ENCODE measurements around the gene GALNT11. TPM values are rescaled to one million over a fixed set of nuclear protein-coding genes. Genes with fewer than 3 reads are reported as not detected.
"Not testable (repeated sequence)": the region's sequence is repeated elsewhere in the genome, so short reads cannot be mapped to it uniquely, and the experiment has no call there.

GALNT11 gene
- total RNA-seq, 1 donor from 2014 or later = 9.0 TPM

DNA sequence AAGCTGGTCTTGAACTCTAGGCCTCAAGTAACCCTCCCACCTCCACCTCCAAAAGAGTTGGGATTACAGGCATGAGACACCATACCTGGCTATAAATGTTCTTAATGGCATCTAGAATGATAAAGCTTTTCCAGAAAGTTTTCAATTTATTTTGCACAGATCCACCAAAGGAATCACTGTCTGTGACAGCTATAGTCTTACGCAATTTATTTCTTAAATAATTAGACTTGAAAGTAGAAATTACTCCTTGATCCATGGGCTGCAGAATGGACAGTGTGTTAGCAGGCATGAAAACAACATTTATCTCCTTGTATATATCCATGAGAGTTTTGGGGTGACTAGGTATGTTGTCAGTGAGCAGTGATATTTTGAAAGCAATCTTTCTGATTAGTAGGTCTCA, 33.8 kb downstream of the GALNT11 start:
- ChIA-PET CTCF (no interaction called here), POLR2A (interaction anchor here (0.6 kb wide), 1 partner anchor 16 kb away, joined by 3 read pairs; no protein-coding TSS in a partner anchor)
- TF ChIP-seq, protein P1, sequence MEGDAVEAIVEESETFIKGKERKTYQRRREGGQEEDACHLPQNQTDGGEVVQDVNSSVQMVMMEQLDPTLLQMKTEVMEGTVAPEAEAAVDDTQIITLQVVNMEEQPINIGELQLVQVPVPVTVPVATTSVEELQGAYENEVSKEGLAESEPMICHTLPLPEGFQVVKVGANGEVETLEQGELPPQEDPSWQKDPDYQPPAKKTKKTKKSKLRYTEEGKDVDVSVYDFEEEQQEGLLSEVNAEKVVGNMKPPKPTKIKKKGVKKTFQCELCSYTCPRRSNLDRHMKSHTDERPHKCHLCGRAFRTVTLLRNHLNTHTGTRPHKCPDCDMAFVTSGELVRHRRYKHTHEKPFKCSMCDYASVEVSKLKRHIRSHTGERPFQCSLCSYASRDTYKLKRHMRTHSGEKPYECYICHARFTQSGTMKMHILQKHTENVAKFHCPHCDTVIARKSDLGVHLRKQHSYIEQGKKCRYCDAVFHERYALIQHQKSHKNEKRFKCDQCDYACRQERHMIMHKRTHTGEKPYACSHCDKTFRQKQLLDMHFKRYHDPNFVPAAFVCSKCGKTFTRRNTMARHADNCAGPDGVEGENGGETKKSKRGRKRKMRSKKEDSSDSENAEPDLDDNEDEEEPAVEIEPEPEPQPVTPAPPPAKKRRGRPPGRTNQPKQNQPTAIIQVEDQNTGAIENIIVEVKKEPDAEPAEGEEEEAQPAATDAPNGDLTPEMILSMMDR (IDR thresholded peaks at IDR 0.05) = no peak
- Mint-ChIP-seq H3K9me3 (peaks cover 2% of the 10 kb centered on the region), H3K36me3 (ENCODE audit: low read depth) (peaks cover 9% of the 10 kb centered on the region), H3K27ac (no peak overlapping the region), H3K27me3 (no peaks in the 10 kb centered on the region), H3K4me1 (no peaks in the 10 kb centered on the region), H3K4me3 (no peak overlapping the region)
- intact Hi-C loops (cut with micrococcal nuclease) = no loop called here
- DNase-seq (no peak), ATAC-seq (ENCODE audit: low read depth) (no peak)

DNA sequence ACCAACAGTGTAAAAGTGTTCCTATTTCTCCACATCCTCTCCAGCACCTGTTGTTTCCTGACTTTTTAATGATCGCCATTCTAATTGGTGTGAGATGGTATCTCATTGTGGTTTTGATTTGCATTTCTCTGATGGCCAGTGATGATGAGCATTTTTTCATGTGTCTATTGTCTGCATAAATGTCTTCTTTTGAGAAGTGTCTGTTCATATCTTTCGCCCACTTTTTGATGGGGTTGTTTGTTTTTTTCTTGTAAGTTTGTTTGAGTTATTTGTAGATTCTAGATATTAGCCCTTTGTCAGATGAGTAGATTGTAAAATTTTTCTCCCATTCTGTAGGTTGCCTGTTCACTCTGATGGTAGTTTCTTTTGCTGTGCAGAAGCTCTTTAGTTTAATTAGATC, 35.6 kb downstream of the GALNT11 start:
- DNase-seq; CTCF ChIA-PET; intact Hi-C loops (cut with micrococcal nuclease); H3K27ac Mint-ChIP-seq; H3K36me3 Mint-ChIP-seq (ENCODE audit: low read depth); H3K4me3 Mint-ChIP-seq; H3K4me1 Mint-ChIP-seq; ATAC-seq (ENCODE audit: low read depth); H3K9me3 Mint-ChIP-seq; POLR2A ChIA-PET; H3K27me3 Mint-ChIP-seq: not testable (repeated sequence)

DNA sequence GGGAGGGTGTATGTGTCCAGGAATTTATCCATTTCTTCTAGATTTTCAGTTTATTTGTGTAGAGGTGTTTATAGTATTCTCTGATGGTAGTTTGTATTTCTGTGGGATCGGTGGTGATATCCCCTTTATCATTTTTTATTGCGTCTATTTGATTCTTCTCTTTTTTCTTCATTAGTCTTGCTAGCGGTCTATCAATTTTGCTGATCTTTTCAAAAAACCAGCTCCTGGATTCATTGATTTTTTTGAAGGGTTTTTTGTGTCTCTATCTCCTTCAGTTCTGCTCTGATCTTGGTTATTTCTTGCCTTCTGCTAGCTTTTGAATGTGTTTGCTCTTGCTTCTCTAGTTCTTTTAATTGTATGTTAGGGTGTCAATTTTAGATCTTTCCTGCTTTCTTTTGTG, 37.7 kb downstream of the GALNT11 start:
- CTCF ChIA-PET; intact Hi-C loops (cut with micrococcal nuclease); H3K9me3 Mint-ChIP-seq; POLR2A ChIA-PET; ATAC-seq (ENCODE audit: low read depth); H3K4me3 Mint-ChIP-seq; H3K27ac Mint-ChIP-seq; H3K27me3 Mint-ChIP-seq; DNase-seq; H3K4me1 Mint-ChIP-seq: not testable (repeated sequence)
- peaks cover 10% of the 10 kb centered on the region for H3K36me3 Mint-ChIP-seq (ENCODE audit: low read depth)

DNA sequence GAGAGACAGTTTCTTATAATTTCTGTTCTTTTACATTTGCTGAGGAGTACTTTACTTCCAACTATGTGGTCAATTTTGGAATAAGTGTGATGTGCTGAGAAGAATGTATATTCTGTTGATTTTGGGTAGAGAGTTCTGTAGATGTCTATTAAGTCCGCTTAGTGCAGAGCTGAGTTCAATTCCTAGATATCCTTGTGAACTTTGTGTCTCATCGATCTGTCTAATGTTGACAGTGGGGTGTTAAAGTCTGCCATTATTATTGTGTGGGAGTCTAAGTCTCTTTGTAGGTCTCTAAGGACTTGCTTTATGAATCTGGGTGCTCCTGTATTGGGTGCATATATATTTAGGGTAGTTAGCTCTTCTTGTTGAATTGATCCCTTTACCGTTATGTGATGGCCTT, 38.3 kb downstream of the GALNT11 start:
- ATAC-seq (ENCODE audit: low read depth); H3K27ac Mint-ChIP-seq; CTCF ChIA-PET; H3K27me3 Mint-ChIP-seq; H3K4me3 Mint-ChIP-seq; DNase-seq; intact Hi-C loops (cut with micrococcal nuclease); H3K36me3 Mint-ChIP-seq (ENCODE audit: low read depth); H3K4me1 Mint-ChIP-seq; POLR2A ChIA-PET; H3K9me3 Mint-ChIP-seq: not testable (repeated sequence)

DNA sequence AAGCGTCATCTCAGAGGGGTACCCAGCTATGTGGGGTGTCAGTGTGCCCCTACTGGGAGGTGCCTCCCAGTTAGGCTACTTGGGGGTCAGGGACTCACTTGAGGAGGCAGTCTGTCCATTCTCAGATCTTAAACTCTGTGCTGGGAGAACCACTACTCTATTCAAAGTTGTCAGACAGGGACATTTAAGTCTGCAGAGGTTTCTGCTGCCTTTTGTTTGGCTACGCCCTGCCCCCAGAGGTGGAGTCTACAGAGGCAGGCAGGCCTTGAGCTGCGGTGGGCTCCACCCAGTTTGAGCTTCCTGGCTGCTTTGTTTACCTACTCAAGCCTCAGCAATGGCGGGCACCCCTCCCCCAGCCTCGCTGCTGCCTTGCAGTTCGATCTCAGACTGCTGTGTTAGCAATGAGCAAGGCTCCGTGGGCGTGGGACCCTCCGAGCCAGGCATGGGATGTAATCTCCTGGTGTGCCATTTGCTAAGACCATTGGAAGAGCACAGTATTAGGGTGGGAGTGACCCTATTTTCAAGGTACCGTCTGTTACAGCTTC, 40.4 kb downstream of the GALNT11 start:
- Mint-ChIP-seq H3K9me3 (peaks cover 13% of the 10 kb centered on the region), H3K36me3 (ENCODE audit: low read depth) (peaks cover 12% of the 10 kb centered on the region)
- DNase-seq; CTCF ChIA-PET; H3K4me3 Mint-ChIP-seq; H3K27me3 Mint-ChIP-seq; H3K4me1 Mint-ChIP-seq; POLR2A ChIA-PET; intact Hi-C loops (cut with micrococcal nuclease); ATAC-seq (ENCODE audit: low read depth); H3K27ac Mint-ChIP-seq: not testable (repeated sequence)

DNA sequence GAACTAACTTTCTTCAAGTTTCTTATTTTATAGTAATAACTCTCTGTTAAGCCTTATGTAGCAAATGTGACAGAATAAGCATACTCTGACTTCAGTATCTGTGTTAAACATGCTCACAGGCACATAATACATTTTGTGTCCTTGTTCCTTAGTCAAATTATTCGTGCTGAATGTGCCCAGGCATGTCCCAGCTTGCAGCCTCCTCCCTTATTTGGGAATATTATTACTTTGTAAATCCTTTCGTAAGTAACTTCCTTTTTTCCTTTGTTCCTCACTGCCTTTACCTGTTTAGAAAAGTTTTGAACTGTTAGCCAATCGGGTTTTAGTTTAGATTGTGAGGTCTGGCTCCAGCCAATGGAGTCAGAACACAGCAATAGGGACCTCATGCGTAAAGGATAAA, 46.9 kb downstream of the GALNT11 start:
- no peak for ATAC-seq (ENCODE audit: low read depth)
- H3K4me3 Mint-ChIP-seq = no peak overlapping the region
- intact Hi-C loops (cut with micrococcal nuclease) = no loop called here
- H3K27ac Mint-ChIP-seq = no peak overlapping the region
- H3K36me3 Mint-ChIP-seq (ENCODE audit: low read depth) = peaks cover 11% of the 10 kb centered on the region
- peaks cover 2% of the 10 kb centered on the region for H3K4me1 Mint-ChIP-seq
- ChIA-PET POLR2A (interaction anchor here (0.6 kb wide), 1 partner anchor 21 kb away, joined by 3 read pairs; no protein-coding TSS in a partner anchor), CTCF (no interaction called here)
- no peaks in the 10 kb centered on the region for H3K27me3 Mint-ChIP-seq
- DNase-seq = no peak
- H3K9me3 Mint-ChIP-seq = peaks cover 8% of the 10 kb centered on the region
- TF ChIP-seq, protein P1 (IDR thresholded peaks at IDR 0.05) = no peak

DNA sequence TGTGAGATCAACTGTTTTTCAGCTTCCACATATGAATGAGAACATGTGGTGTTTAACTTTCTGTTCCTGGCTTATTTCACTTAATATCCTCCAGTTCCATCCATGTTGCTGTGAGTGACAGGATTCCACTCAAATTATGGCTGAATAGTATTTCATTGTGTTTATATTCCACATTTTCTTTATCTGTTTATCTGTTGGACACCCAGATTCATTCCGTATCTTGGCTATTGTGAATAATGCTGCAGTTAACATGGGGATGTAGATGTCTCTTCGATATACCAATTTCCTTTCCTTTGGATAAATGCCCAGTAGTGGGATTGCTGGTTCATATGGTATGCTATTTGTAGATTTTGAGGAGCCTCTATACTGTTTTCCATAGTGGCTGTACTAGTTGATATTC, 47.9 kb downstream of the GALNT11 start:
- no peak overlapping the region for H3K4me3 Mint-ChIP-seq
- ATAC-seq (ENCODE audit: low read depth) = no peak
- no peaks in the 10 kb centered on the region for H3K27me3 Mint-ChIP-seq
- H3K36me3 Mint-ChIP-seq (ENCODE audit: low read depth) = peaks cover 11% of the 10 kb centered on the region
- DNase-seq = no peak
- ChIA-PET CTCF (no interaction called here), POLR2A (no interaction called here)
- TF ChIP-seq, protein P1 (IDR thresholded peaks at IDR 0.05) = no peak
- intact Hi-C loops (cut with micrococcal nuclease) = no loop called here
- H3K9me3 Mint-ChIP-seq = peaks cover 8% of the 10 kb centered on the region
- no peak overlapping the region for H3K27ac Mint-ChIP-seq
- H3K4me1 Mint-ChIP-seq = peaks cover 11% of the 10 kb centered on the region
